Stimulated activated CD8-positive, alpha-beta memory T cell treated with anti-CD3 and anti-CD28 coated beads, Interleukin-15, amount 100 ng/mL, for 24 hours (primary cell): Measurements from ENCODE around the gene HOXB4.

Source experiments
- DNase-seq: peaks from one replicate; pipeline ENCODE4 v3.0.0-alpha.2; 2020; ENCODE audit warnings: low read depth

HOXB4 gene

DNA sequence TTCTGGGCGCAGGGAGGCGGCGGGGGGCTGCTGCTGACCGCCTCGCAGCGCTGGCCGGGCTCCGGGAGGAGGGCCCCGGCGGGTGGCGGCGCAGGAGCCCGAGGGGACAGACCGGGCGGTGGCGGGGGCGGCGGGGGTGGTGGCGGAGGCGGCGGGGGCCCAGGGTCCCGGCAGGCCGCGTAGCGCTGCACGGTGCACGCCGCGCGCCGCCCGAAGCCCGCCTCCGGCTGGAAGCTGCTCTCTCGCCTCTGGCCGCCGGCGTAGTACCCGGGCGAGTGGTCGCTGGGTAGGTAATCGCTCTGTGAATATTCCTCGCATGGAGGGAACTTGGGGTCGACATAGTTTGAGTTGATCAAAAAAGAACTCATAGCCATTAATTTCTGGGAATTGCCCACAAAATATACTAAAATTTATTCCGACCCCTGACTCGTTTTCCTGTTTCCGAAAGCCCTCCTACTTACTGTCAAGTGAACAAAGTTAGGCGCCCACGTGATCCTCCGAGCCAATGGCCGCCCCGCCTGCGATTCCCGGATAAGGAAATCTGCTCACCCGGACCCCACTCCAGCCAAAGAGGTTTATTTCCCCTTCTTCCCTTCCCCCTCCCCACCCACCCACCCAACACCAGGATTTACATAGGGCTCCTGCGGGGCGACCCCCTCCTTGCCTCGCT lies at the start of gene HOXB4:
TSS of gene HOXB4 (minus strand) at position 405 of the 670 bp plus-strand sequence. CDS start at position 374, 31 bp downstream.
- DNase-seq, result no peak

DNA sequence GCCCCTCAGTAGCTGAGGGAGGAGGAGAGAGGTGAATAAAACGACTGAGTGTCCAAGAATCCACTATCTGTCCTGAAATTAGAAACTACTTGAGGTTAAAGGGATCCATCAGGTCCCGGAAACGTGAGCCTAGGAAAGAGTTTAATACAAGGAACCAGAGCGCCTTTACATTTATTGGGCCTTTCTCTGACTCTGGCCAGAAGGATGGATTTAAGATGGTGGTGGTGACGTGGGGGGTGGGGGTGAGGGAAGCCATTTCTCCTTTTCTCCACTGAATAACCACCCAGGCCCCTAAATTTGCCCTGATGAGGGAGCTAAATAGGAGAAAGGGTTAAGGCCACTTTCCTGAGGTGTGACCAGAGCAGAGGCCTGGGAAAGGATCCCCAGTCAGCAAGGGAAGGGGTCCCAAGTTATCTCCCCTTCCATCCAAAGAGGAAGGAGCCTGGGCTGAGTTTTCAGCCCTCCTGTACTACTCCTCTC lies 49.0 kb upstream of the HOXB4 start:
- no peak for DNase-seq

DNA sequence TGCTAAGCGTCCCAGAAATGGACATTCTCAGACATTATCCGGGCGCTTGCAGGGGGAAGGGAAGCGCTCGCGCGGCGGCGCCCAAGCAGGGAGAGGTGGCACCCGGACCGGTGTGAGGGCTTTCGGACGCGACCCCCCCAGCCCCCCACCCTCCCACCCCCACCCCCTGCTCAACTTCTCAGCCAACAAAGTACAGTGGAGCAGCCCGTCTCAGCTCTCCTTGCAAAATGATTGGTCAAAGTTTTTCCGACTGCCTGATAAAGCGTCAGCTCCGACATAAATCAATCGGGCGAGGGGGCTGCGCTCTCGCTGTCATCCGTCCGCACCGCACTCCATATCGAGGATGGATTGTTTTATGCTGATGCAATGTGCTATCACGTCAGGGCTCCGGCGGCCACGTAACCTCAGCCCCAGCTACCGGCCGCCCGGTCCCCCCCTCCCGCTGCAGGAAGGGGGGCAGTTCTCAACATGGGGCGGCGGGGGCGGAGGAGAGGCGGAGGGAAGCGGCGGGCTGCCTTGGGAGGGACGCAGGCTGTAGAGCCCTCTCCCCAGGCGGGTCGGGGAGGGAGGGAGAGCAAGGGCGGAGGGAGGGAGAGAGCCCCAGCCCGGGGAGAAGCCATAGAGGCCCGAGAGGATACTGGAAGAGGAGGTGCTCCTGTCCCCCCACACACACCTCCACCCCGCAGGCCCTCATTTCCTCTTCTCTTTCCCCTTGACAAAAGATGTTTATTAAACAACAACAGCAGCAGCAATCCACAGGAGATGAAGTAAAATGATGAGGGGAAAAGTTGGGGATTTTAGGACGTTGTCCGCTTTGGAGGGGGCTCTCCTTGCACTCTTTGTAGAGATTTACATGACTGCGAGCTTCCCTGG lies 48.3 kb upstream of the HOXB4 start, which contains the start of gene HOXB9:
TSS of gene HOXB9 (minus strand) at position 114 of the 873 bp plus-strand sequence. CDS start at position 25, 89 bp downstream.
- no peak for DNase-seq

DNA sequence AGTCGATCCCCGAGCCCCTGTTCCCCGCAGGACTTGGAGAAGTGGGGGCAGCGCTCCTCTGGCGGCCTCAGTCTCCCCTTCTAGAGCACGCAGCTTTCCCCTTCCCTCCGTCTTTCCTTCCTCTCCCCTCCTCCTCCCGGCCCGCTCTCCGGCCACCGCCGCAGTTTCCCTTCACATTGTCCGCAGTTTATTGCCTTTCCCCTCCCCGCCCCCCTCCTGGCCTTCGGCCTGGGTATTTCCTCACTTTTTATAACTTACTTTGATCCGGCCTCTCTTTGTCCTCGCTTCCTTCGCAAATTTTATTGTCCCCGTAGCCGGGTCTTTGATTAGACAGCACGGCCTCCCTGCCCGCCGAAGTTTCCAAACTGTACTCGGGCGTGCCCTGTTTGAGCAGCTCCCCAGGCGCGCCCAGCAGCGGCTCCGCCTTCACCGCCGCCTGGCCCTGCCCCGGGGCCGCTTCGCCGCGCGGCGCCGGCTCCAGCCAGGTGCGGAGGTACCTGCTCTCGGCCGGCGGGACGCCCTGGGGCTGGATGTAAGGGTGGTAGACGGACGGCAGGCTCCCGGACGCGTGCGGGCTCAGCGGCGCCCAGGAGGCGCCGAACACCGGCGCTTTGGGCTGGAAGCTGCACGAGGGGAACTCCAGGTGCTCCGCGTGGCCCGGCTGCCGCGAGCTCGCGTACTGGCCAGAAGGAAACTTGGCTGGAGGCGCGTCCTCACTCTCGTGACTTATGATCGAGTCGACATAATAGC lies 47.5 kb upstream of the HOXB4 start:
- DNase-seq, result no peak

DNA sequence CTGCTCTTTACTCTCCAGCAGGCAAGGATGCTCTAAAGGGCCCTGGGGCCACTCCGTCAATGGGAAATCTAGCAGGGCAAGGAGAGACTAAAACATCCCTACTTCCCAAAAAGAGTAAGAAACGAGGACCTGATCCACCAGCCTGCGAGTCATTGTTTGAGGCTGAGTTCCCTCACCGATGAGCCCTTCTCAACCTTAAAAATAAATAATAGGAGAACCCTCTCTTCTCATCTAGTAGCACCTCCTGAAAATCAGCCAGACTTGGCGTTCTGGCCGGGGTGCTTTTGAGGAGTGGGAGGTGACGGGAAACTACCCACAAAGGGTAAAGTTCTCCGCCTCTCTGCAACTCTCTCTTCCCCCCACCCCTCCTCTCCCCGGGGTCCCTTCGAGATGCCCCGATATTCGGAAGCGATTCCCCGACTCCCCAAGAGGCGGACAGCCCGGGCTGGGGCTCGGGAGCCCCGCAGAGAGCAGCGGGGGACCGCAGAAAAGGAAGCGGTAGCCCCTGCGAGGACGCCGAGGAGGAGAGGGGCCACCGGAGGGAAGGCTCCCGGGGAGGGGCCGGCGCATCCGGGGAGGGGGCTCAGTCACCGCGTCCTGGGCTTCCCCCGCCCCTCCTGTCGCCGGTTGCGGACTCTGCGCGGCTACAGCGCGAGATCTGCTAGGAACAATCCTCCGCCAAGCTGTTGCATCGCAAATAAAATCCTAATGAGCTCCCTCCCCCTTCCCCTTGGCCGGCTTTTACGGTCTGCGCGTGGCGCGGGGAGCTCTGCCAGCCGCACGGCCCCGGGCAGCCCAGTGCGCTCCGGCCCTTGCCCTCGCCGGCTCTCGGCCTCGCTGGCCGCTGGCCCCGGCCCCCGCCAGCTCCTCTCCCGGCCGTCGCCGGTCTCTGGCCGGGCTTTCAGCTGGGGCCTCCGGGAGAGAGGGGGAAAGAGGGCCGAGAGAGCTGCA lies 46.7 kb upstream of the HOXB4 start:
- DNase-seq, result no peak

DNA sequence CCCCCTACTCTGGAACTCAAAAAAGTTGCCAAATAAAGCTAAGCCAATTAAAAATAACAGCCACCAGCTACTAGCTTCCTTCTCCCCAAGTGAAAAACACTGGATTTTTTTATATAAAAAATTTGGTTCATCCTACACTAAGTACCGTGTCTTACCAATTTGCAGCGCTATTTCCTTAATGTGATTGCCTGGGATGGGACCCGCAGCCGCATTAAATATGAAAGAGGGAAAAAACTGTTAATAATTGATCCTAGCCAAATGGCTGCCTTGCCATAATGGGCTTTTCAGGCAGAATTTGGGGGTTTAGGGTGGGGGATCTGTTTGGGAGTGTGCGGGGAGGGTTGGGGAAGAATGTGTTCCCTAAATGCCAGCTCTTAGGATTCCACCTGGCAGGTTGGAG lies 46.0 kb upstream of the HOXB4 start:
- no peak for DNase-seq

DNA sequence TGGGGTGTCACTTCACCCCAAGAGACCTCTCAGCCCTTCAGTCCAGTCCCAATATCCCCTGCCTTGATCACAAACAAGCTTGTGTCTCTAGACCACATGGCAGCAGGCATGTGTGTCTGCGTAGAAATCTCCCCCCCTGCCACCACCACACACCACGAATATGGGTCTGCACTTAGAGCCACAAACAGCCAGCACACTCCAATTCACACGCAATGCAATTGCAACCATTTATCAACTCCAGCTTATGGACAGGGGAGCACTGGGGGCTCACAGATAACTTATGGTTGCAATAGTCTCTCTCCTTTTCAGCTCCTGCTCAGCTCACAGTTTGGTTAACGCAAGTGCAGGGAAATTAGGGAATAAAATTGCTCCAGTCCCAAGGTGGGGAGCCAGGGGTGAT lies 45.4 kb upstream of the HOXB4 start:
- DNase-seq, result no peak

DNA sequence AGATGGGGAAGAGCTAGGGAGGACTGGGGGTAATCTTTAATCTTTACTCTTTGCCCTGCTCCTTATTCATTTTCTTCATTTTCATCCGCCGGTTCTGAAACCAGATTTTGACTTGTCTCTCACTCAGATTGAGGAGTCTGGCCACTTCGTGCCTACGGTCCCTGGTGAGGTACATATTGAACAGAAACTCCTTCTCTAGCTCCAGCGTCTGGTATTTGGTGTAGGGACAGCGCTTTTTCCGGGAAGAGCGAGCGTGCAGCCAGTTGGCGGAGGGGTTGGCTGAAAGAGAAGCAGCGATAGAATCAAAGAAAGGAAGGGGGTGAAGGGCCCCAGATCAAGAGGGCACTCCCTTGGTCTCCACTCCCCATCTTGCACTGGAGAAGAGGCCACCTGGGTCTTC lies 44.7 kb upstream of the HOXB4 start:
- no peak for DNase-seq

DNA sequence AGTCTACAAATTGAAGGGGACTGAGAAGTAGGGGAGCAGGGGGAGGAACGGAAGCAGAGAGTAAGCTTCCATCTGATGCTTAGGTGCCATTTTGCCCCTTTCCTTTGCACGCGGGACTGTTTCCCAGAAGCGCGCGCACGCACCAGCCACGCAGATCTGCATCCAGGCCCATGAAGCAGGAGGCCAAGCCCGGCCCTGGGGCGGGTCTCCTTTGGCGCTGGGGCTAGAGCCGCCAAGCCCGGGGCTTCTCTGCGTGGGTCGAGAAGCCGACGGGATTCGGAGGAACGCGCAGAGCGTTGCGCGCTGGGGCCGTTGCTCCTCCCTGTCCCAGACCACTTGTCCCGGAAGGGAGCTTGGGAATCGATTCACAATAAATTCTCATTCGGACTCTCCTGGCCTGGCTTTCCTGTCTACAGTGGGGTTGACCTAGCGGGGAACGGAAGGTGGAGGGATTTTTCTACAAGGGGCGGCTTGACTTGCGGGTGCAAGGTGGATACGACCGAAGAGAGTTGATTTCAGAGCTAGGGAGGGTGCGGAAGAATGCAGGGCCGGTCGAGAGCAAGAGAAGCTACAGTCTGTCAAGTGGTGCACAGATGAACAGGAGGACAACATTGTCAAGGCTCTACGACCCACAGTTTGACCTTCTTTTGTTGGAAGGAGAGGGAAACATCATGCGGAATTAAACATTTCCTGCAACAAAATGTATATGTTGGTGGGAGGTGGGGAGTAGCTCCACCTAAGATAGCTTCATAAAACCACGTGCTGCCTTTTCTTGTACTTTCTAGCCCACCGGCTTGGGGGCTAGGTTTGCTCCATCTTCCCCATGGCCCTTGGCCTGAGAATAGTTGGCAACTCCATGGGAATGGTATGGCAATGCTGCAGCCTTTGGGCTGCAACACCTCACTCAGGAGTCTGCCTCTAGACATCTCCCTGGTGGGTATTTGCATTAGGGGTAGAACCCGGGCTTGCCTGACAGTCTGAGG lies 43.6 kb upstream of the HOXB4 start:
- DNase-seq, result no peak

DNA sequence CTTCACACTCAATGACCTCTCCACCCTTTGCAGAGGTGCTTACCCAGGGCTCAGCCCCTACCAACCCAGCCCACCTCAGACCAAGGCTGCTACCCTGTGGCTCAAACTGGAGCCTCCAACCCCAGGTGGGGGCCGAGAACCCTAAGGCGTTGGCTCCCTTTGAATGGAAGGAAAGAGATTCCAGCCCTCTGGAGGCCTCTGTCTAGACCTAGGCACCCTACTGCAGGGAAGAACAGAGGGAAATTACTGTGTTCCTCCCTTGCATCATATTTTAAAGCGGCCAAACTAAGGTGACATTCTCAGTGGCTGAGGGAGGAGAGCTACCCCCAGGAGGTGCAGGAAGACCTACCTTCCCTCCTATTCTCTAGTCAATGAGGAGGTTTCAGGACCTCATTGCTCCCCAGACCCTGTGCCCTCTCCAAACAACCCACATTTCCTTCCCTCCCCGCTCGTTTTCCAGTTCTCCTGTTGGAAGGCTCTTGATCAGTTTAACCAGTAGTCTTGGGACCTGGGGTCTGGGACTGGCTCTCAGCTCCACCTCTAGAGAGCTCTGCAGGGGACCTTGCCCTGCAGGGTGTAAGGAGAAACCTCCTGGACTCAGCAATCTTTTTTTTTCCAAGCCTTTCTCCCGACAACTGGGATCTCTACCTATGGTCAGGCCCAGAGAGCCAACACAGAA lies 42.5 kb upstream of the HOXB4 start:
- DNase-seq, result no peak

DNA sequence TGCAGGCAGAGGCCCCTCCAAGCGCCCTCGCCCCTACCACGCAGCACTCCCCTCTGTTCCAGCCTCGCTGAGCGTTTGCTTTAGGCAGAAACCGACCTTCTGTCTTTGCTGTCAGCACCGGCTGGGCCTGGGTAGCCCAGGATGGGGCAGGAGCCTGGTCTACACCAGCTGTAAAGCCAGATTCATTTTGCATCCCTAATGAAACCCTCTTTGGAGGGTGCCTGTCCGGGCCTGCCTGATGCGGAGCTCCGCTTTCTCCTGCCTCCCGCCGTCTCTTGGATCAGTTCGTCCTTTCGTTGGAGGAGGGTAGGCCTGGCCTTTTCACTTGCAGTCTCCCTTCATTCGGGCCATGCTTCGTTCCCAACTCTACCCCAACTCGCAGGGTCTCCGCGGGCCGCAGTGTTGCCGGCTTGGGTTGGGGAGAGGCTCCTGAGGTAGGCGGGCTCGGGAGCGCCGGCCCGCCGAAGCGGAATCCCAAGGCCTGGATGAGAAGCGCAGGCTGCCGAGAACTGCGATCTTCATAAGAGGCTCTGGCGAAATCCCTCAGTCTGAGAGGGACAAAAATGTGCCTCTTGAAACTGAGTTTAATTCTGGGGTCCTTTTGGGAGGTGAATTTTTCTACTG lies 41.8 kb upstream of the HOXB4 start:
- DNase-seq, result no peak

DNA sequence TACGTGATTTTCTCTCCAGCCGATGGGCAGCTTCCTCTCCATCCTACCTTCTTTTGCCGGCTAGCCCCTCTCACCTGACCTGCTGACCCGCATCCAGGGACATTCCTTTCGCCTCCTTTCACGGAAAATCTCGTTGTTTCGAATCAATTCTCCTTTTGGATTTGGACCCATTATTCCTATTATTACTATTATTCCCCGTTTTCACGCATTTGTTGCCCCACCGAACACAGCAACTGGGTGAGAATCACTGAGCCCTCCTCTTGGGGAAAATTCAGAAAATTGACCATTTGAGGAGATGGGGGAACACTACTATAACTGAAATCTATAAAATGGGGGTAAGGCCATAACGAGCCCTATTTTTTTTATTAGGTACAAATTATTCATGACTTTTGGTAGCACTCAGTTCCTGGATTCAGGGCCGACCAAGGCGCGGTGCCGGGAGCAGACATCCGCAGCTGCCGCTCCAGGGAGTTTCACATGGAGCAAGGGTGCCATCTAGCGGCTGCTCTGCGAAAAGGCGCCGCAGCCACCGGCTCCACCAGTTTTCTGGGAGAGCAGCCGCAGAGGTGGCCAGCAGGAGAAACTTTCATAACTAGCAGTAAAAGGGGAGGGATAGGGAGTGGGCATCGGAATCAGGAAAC lies 40.2 kb upstream of the HOXB4 start:
- peak; percentile 84 for DNase-seq

DNA sequence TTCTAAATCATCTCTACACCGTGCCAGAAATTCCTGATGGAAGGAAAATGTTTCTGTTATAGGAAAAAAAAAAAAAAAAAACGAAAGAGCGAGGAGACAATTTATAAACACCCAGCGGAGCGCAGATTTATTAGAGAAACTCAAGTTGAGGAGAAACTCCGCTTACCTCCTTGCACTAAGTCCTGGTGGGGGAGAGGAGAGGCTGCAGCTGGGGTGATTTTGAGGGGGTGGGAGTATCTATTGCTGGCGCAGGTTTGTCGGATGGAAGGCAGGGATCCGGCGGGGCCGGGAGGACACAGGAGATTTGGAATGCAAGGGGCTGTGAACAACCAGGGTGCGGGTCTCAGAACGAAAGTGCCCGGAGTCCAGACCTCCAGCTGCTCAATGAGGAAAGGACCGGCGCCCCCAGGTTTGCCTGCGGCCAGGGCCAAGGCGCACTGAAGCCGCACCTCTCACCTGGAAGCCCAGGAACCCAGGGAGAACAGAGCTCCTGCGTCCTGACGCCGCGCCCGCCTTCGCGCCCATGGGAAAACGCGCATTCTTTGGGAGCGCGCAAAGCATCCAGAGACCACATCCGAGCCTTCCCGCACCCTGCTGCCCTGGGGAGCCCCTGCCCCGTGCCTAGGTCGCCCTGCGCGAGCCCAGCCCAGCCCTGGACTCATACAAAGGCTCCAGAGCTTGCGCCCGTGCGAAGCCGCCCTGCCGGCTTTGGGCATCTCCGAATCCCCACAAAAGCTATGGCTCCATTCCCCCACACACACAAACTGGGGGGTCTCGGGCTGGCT lies 39.5 kb upstream of the HOXB4 start:
- DNase-seq, result no peak

DNA sequence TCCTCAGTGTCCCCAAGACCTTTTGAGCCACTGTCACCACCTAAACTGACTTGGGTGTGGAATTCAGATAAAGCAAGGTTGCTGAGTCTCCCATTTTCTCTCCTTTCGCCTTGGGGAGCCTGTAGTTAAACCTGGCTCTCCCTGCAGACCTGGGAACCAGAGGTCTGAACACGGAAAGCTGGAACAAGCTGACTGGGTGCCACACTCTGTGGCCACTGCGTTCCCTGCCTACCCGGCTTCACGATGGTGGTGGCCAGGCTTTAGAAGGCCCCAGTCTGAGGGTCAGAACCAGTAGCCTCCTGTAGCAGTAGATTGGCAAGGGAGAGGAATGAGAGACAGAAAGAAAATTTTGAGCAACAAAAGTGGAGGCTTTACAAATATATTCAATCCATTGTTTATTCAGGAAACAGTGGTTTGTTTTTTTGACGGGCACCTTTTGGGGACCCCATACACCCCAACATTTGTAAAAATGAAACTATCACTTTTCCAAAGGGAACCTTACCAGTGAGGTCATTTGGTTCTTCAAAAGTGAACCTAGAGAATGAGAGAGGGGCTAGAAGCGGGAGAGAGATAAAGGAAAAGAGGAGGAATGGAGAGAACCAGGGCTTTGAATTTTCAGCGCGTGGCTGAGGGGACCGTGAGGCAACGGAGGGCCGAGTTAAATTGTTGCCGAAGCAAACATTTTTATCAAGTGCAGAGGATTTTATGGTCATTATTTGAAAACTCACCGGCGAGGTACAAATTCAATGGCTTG lies 38.7 kb upstream of the HOXB4 start:
- no peak for DNase-seq

DNA sequence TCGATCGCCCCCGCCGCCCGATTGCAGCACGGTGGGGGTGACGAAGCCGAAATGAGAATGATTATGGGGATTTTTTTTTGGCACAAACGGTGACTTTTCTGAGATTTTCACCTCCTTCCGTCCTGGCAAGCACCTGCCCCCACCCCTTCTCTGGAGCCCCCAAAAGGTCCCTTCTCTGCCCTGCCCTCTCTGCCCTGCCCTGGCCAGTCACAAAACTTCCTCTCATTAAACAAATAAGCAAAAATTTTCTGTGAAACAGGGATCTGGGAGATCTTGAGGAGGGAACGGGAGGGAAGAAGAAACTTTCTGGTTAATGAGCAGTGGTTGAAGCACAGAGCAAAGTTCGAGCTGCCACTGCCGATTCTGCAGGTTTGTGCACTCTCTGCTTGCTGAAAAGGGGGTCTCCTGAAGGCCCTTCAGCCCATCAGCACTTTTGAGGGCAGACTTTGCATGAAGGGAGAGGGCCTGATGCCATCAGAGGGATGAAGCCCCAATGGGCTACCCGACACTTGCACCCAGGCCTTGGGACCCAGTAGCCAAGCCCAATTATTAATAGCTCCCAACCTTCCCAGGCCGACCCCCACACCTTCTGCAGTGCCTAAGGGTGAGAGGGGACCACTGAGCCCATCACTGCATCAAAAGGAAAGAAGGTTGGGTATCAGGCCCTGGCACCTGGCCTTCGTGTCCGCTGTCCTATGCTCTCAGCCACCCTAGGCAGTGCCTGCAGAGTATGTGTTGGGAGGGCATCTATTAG lies 38.0 kb upstream of the HOXB4 start:
- DNase-seq, result no peak
